Left ventricle myocardium inferior (tissue), 1 donor: ENCODE results near the gene PA2G4. TPM values are rescaled to one million over a fixed set of nuclear protein-coding genes. Genes with fewer than 3 reads are reported as not detected.
"Not testable (repeated sequence)": the region's sequence is repeated elsewhere in the genome, so short reads cannot be mapped to it uniquely, and the experiment has no call there.

ENCODE experiments used
- DNase-seq: peaks from one replicate; pipeline ENCODE4 v3.0.0-alpha.2; 2020
- H3K27ac ChIP-seq: fragments of 200-600 bp; replicated peaks from 2 replicates; pipeline ENCODE4 v1.8.0; 2021
- H3K27me3 ChIP-seq: fragments of 200-600 bp; 2 replicates; pipeline ENCODE4 v1.8.0; 2021; ENCODE audit warnings: low read depth
- H3K36me3 ChIP-seq: fragments of 200-600 bp; 2 replicates; pipeline ENCODE4 v1.8.0; 2021
- H3K4me1 ChIP-seq: fragments of 200-600 bp; 2 replicates; pipeline ENCODE4 v1.8.0; 2021
- H3K4me3 ChIP-seq: fragments of 200-600 bp; 2 replicates; pipeline ENCODE4 v1.8.0; 2021; ENCODE audit warnings: mild to moderate bottlenecking, moderate library complexity
- H3K9me3 ChIP-seq: fragments of 200-600 bp; replicated peaks from 2 replicates; pipeline ENCODE4 v1.8.0; 2021
- intact Hi-C: fragments of 100-400 bp; cut with micrococcal nuclease; formaldehyde crosslinking; loops from one replicate; pipeline ENCODE4 v1.11.0; 2022
- total RNA-seq: library from RNA; stranded (reverse); fragmentation: NEBNext Ultra II Directional; extraction: Animal tissue kit (Norgen Biotek cat#: 25700); gene quantifications from one replicate; pipeline ENCODE4 v1.2.1, GENCODE V29; 2021
- TF ChIP-seq, protein P1 (sequence below): fragments of 200-600 bp; IDR thresholded peaks from 2 replicates; pipeline ENCODE4 v1.8.0; 2021; ENCODE audit warnings: antibody characterized with exemption, mild to moderate bottlenecking, borderline replicate concordance
- donor health status: DM: no; HTN: yes; CAD: no; lungs with severe emphysema.

The PA2G4 gene
- total RNA-seq, 1 donor from 2014 or later, result 65.7 TPM

DNA sequence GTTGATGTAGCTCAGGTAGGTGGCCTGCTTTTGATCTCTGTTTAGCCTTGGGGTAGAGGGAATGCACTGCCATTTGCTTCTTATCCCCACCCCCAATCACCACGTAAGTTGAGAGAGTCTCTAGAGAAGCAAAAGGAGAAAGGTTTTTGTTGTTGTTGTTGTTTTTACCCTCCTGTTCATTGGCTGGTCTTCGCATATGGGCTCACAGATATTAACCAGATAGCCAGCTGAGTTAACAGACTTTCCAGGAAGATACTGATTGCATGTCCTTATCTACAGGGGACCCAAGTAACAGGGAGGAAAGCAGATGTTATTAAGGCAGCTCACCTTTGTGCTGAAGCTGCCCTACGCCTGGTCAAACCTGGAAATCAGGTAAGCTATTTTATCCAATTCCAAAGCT lies 2.9 kb downstream of the PA2G4 start:
- DNase-seq, result no peak
- intact Hi-C loops, result no loop called here
- no peaks in the 10 kb centered on the region for H3K27me3 ChIP-seq
- H3K36me3 ChIP-seq, result peaks cover 58% of the 10 kb centered on the region
- H3K4me1 ChIP-seq, result peaks cover 35% of the 10 kb centered on the region
- no peaks in the 10 kb centered on the region for H3K9me3 ChIP-seq
- TF ChIP-seq, protein P1, sequence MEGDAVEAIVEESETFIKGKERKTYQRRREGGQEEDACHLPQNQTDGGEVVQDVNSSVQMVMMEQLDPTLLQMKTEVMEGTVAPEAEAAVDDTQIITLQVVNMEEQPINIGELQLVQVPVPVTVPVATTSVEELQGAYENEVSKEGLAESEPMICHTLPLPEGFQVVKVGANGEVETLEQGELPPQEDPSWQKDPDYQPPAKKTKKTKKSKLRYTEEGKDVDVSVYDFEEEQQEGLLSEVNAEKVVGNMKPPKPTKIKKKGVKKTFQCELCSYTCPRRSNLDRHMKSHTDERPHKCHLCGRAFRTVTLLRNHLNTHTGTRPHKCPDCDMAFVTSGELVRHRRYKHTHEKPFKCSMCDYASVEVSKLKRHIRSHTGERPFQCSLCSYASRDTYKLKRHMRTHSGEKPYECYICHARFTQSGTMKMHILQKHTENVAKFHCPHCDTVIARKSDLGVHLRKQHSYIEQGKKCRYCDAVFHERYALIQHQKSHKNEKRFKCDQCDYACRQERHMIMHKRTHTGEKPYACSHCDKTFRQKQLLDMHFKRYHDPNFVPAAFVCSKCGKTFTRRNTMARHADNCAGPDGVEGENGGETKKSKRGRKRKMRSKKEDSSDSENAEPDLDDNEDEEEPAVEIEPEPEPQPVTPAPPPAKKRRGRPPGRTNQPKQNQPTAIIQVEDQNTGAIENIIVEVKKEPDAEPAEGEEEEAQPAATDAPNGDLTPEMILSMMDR, result no peak
- no peak overlapping the region for H3K4me3 ChIP-seq
- H3K27ac ChIP-seq, result no peak overlapping the region

DNA sequence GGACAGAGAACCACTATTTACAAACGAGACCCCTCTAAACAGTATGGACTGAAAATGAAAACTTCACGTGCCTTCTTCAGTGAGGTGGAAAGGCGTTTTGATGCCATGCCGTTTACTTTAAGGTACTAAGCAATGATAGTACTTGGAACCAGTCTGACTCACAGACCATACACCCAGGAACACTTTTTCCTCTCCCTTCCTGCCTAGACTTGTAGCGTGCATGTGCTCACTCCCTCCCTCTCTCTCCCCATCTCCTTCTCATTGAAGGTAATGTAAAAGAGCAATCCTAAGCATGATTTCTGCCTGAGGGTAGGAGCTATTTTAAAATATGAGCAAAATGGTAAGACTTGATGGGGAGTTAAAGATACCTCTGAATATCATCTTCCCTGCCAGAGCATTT lies 6.2 kb downstream of the PA2G4 start:
- Histone ChIP-seq H3K27ac (no peak overlapping the region), H3K4me1 (peaks cover 15% of the 10 kb centered on the region), H3K9me3 (no peaks in the 10 kb centered on the region), H3K4me3 (no peak overlapping the region), H3K27me3 (no peaks in the 10 kb centered on the region), H3K36me3 (peaks cover 75% of the 10 kb centered on the region)
- DNase-seq, result no peak
- intact Hi-C loops, result no loop called here
- TF ChIP-seq, protein P1, result no peak

DNA sequence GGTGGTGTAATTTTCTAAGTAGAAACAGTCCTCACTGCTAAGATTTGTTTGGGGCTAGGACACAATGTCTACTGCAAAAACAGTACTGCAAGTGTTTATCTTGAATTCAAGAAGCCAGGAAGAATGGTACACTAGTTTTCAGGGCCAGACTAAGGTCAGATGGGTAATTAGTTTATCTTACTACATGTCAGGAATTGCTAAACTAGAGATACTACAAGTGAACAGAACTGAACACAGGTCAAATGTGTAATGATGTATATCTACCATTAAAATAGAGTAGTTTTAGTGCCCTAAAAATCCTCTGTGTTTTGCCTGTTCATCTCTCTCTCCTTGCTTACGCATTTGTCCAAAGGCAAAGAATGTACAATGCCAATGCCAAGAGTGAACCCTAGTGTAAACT lies 9.7 kb downstream of the PA2G4 start:
- Histone ChIP-seq H3K4me3 (no peak overlapping the region), H3K4me1 (peaks cover 28% of the 10 kb centered on the region), H3K27me3 (no peaks in the 10 kb centered on the region), H3K36me3 (peaks cover 48% of the 10 kb centered on the region), H3K27ac (no peak overlapping the region), H3K9me3 (no peaks in the 10 kb centered on the region)
- DNase-seq, result no peak
- TF ChIP-seq, protein P1, result no peak
- intact Hi-C loops, result no loop called here

DNA sequence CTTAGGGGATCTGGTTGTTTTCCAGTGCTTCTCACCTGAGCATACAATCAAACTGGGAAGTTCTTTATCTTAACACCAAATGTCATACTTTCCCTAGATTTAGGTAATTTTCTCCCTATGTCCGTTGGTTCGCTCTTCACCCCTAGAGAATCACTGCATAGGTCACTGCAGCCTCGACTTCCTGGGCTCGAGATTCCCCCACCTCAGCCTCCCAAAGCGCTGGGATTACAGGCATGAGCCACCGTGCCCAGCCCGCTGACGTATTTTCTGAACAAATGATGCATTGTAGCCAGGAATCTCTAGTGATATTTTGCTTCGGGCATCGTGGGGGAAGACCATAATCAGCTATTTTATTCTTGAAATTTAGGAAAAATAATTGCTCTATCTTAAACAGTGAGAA lies 11.0 kb downstream of the PA2G4 start:
- TF ChIP-seq, protein P1, result no peak

DNA sequence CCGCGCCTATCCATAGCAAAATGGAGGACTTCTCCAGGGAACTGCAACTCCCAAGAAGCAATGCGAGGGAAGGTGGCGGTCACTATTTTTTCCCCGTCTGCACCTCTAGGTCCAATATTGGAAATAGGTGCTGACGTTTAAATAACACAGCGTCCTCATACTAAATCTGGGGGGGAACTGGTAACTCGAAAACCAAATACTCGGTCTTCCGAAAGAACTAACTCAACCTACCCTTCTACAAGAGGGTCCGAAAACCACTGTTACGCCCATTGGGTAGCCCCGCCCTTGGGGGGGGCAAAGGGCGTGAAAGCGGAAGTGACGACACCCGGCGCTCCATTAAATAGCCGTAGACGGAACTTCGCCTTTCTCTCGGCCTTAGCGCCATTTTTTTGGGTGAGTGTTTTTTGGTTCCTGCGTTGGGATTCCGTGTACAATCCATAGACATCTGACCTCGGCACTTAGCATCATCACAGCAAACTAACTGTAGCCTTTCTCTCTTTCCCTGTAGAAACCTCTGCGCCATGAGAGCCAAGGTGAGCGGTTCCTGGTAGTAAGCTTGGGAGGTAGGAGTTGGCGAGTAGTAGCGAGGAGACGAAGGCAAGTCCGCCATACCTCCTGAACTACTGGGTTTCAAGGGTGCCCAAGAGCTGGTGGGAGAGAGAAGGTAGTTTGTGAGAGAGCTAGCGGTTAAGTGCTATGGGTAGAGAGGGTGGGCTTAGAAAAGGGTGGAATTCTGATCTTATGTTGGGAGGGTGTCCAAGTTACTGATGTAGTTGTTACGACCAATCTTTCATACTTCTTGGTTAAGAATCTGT lies 12.1 kb downstream of the PA2G4 start, which contains the start of gene RPL41:
TSS of gene RPL41 (plus strand) at position 367 of the 815 bp plus-strand sequence.
- H3K4me3 ChIP-seq, result peak within 1 kb of the TSS; percentile 91
- peak within 1 kb of the TSS; percentile 91 for H3K27ac ChIP-seq
- peak; percentile 95 for DNase-seq
- H3K4me1 ChIP-seq, result peaks cover 52% of the 10 kb centered on the region
- H3K27me3 ChIP-seq, result no peaks in the 10 kb centered on the region
- H3K9me3 ChIP-seq, result no peaks in the 10 kb centered on the region
- intact Hi-C loops, result loop anchor here (5.0 kb wide), 2 partner anchors 41 to 76 kb away; partner anchors contain the start of gene MYL6
- TF ChIP-seq, protein P1, result no peak
- peaks cover 36% of the 10 kb centered on the region for H3K36me3 ChIP-seq

More for the DNA sequence above, 11.0 kb downstream of the PA2G4 start:
- Histone ChIP-seq H3K27me3 (no peaks in the 10 kb centered on the region), H3K4me3 (peak overlapping the region; percentile 91), H3K9me3 (no peaks in the 10 kb centered on the region), H3K27ac (peak overlapping the region; percentile 91), H3K36me3 (peaks cover 36% of the 10 kb centered on the region), H3K4me1 (peaks cover 41% of the 10 kb centered on the region)
- no peak for DNase-seq
- intact Hi-C loops, result loop anchor here (5.0 kb wide), 2 partner anchors 42 to 77 kb away; partner anchors contain the start of gene MYL6

DNA sequence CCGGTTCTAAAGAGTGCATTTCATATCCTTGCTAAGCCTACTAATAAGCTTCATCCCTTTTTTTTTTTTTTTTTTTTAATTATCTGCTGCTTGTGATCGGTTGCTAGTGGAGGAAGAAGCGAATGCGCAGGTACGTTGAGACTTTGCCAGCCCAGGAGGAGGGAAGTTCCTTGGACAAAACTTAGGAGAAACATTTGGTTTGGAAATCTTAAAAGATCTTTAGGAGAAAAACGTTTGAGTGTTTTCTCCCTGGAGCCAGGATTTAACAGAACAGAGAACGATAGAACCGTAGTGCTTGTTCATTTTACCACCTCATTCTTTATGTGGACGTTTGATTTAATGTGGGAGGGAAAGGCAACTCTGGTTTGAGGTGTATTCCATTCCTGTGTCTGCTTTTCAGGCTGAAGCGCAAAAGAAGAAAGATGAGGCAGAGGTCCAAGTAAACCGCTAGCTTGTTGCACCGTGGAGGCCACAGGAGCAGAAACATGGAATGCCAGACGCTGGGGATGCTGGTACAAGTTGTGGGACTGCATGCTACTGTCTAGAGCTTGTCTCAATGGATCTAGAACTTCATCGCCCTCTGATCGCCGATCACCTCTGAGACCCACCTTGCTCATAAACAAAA lies 12.8 kb downstream of the PA2G4 start:
- Histone ChIP-seq H3K4me3 (peak overlapping the region; percentile 91), H3K4me1 (peaks cover 59% of the 10 kb centered on the region), H3K27ac (peak overlapping the region; percentile 95), H3K36me3 (peaks cover 36% of the 10 kb centered on the region)
- intact Hi-C loops, result loop anchor here (5.0 kb wide), 2 partner anchors 40 to 75 kb away; partner anchors contain the start of gene MYL6
- not testable (repeated sequence) for DNase-seq, H3K9me3 ChIP-seq, H3K27me3 ChIP-seq
